Activated T-cell treated with anti-CD3 and anti-CD28 coated beads for 4 hours (primary cell): ENCODE results near the gene MAPK9.

Experiments used
- DNase-seq: peaks from one replicate; pipeline ENCODE4 v3.0.0-alpha.2; 2020

Gene MAPK9

DNA sequence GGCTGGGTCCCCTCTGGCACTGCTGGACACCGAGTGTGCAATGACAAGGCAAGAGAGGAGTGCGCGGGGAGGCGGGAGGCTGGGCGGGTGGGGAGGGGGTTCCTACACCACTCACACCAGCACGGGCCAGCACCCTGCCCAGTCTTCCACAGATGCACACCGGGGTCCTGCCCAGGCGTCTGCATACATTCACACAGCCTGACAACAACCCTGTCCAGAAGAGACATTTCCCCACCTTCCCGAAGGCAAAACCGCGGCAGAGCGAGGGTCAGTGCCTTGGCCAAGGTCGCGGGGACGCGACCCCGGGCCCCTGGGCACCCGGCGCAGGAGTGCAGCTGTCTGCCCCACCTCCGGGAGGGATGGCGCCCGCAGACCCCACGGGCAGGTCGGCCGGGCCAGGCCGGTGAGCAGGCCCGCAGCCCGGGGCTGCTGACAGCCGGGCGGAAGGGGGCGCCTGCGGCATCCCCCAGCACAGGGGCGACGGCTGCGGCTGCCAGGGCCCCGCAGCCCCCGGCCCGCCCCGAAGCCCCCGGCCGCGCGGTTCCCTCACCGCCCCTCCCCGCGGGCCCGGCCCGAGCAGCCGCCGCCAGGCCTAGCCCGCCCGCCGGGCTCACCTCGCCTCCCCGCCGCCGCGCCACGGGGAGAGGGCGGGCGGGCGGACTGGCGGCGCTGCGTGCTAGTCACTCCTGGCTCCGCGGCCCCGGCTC is 496 bp downstream of the MAPK9 start:
- no peak for DNase-seq

DNA sequence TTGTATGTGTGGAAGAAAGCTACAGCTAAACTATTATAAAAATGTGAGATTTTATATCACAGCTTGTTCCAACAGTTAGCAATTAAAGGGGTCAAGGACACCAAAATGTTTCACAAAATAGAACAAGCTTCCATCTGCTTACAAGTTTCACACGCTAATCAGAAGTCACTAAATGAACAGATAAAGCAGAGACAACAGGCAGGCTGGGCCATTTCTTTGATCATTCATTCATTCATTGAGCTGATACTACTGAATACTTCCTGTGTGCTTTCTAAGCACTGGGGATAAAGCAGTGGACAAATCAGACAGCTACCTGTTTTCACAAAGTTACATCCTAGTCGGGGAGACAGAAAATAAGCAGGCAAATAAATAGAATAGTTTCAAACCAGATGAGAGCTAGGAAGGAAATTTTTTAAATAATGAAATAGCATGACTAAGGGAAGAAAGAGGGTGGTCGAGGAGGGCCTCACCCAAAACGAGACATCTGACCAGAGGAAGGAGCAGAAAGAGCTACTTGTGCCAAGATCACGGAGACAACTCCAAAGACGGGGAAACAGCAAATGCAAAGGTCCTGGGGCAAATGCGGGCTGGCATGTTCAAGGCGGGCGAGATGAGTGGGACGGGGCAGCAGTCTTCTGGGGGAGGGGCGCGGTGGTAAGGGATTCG is 1.2 kb downstream of the MAPK9 start:
- DNase-seq, result no peak

DNA sequence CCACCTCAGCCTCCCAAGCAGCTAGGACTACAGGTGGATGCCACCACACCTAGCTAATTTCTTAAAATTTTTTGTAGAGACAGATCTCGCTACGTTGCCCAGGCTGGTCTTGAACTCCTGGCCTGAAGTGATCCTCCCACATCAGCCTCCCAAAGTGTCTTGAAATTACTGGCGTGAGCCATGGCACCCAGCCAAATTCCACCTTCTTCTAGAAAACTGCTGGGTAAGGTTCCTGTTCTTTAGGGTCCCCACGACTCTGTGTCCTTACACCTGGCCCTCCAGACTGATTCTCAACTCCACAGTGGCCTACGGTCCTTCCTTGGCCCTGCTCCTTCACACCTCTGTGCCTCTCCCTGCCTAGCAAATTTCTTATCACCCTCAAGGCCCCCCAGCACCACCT is 1.9 kb downstream of the MAPK9 start:
- no peak for DNase-seq

DNA sequence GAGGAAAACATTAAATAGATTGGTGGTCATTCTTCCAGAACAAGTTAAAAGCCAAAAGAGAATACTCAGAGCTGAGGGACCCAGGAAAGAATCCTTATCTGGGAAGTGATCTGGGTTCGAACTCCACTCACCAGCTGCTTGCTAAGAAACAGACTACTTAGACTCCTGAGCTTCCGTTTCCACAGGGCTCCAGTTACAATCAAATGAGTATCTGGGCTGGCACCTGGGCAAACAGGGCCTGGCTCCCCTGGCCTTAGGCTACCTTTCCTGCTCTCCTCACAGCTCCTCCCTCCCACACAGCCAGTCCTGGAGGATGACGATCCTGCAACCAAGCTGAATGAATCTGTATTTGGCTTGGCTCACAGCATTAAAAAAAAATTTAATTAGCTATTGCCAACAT is 2.5 kb downstream of the MAPK9 start:
- DNase-seq, result no peak

DNA sequence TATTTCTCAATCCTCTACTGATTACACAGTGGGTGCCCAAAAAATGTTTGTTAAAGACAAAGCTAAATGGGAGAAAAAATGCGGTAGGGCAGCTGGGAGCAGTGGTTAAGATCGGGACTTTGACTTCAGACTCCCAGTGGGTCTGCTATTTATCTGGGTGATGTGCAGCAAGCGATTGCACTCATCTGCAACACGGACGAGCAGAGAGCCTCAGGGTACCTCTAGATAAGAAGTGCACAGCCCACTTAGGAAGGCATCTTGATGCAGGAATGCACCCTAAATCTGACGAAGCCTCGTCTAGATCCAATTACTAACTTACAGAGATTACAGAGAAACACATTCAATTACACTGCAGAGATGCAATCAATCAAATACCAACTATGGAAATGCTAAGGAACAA is 4.0 kb downstream of the MAPK9 start:
- no peak for DNase-seq

DNA sequence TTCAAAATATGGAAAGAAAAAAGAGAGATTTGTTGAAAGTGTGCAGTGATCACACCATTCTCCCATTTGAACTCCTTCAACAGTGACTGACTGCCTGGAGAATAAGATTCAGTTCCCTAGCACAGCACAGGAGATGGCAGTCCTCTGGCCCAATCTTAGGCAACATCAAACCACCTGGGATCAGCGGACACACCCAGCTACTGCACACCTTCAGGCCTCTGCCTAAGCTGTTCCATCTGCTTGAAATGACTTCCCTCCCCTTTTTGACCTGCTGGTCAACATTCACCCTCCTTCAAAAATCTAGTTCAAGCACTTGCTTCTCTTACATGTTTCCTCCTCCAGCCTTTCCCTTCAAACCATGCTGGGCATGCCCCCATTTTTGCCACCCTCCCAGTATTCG is 4.5 kb downstream of the MAPK9 start:
- no peak for DNase-seq

DNA sequence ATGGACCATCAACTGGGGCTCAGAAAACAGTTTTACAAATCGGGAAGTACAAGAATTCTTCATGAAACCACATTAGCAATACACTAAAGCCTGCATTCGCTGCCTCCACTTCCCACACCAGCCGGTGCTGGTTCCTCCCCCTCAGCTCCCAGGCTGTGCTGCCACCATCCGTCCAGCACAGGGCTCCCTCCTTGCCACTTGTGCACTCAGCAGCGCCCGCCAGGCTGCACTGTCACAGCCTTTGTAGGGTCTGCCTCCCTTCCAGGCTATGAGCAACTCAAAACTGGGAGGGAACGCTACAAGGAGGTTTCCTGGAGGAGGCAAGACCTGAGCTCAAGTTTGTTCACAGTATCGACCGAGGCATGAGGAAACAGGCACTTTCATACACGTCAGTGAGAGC is 7.7 kb downstream of the MAPK9 start:
- no peak for DNase-seq

DNA sequence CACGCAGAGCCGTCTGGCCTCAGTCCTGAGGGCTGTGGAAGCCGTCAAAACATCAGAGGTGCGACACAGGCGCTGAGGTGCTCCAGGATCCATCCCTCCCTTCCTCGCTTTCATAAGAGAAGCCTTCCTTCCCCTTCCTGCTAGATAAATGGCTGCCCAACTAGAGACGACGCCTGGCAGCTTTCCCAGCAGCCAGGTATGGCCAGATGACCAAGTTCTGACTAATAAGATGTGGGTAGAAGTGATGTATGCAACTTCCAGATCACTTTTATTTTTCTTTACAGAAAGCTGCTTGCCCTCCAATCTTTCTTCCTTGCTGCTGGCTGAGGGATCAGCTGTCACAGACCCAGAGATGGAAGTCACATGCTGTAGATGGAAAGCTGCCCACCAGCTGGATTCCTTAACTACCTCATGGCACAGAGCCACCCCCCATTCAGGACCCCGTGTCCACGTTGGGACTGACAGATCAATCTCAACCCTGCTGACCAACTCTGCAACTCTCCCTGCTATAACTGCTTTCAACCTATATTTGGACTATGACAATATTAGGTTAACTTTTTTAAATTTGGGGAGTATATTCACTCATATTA is 8.8 kb downstream of the MAPK9 start:
- no peak for DNase-seq

DNA sequence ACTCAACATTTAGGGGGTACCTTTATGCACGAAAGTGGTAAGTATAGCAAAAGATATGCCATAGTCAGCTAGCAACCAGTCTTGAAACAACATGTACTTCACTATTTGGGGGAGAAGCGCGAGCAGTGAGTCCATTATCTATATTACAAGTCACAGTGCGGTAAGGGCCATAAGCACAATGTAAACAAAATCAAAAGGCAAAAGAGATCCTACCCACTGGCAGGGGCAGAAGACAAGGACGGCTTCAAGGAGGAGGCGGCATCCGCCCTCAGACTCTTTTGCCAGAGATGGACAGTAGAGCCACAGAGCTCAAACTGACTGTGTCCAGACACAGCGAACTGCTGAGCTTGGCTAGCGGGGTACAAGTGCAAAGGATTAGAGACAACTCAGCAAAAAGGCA is 9.6 kb downstream of the MAPK9 start:
- DNase-seq, result no peak

DNA sequence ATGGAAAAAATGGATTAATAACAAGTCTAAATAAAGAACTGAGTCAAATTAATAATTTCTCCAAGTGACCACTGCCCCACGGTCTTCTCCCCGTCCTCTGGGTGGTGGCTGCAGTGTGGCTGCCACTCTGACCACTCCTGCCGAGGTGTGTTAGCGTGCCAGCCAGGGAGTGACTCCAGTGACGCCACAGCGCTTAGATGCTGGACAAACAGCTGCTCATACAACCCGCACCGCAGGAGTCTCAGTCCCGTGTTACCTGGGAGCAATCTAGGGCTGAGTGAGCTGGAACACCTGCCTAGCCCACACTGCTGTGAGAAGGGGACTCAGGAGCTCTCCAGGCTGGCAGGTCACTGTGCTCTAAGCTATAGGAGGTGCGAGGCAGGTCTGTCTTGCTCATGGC is 10.2 kb downstream of the MAPK9 start:
- DNase-seq, result no peak

DNA sequence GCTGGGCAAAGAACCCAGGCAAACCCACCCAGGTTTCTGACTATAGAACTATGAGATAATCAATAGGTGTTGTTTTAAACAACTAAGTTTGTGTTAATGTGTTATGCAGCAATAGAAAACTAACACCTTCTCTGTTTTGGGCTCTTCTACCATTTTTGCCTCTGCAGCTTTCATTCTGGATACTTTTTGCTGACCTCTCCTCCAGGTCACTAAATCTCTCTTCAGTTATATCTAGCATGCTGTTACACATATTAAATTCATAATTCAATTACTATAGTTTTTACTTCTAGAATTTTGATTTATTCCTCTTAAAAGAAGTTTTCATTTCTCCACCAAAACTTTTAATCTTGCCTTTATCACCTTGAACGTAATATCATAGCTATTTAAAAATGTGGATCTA is 17.2 kb downstream of the MAPK9 start:
- no peak for DNase-seq

DNA sequence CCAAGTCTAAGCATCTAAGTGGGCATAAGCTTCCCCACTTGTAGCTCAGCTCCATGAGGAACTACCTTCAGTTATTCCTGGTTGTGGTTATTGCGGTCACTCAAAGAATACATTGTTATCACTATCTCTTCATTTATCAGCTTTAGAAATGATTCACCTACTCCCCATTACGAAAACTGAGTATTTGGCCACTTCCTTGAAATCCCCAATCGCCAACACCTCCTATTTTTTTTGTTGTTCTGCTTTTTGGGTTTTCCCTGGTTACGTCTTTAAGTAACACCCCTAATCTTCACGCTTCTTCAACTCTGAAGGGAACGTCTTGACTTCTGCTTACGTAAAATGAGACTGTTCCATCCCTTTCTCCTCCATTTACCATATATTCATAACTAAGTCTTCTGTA is 20.7 kb downstream of the MAPK9 start:
- no peak for DNase-seq

DNA sequence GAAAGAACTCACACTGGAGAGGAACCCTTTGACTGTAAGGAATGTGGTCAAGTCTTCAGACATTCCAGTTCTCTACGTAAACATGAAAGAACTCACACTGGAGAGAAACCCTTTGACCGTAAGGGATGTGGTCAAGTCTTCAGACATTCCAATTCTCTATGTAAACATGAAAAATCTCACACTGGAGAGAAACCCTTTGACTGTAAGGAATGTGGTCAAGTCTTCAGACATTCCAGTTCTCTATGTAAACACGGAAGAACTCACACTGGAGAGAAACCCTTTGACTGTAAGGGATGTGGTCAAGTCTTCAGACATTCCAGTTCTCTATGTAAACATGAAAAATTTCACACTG is 32.6 kb downstream of the MAPK9 start:
- DNase-seq, result no peak

DNA sequence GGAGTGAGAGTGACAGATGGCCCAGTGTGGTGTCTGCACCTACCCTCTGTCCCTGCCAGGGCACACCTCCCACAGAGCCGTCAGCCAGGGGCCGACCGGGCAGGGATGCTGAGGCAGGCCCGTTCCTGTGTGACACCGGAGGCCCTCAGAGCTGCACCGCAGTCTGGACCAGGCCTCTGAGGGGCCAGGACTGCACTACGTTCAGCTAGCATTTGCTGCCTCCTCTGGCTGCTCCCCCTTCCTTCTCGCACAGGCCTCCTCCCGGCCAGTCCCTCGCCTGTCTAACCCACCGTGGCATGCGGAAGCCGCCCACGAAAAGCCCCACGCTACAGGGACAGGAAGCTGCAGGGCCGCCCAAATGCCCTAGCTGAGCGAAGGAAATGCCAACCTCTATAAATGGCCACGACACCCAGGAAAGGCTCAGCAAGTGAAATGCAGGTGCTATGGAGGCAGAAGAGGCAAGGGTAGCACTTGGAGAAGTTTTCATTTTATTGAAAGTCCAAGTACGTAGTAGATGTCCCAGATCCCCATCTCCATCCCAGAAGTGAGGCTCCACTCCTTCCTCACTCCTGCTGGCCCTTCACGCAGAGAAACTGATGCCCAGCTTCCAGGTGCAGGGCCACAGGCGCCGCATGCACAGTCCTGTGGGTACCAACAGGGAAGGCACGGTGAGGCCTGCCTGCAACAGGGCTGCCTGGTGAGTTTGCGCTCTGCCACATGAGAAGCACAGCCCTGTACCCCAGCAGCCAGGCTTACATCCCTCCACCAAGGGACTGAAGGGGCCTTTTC is 38.7 kb downstream of the MAPK9 start:
- DNase-seq, result no peak

DNA sequence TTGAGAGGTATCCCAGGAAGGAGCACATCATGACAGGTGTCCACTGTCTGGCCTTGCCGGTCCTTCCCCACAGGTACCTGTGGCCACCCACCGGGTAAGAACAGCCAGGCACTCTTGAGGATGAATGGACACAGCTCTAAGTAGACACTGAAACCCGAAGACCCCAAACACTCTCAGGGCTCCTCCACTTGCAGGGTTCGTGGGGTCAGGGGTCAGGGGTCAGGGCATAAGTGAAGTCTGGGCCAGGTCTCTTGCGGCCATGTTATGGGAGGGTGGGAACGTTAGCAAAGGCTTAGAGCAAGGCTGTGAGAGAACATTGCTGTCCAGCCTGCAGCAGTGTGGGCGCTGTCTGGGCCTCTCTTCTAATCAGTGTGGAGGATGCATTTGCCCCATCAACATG is 40.0 kb downstream of the MAPK9 start:
- no peak for DNase-seq

DNA sequence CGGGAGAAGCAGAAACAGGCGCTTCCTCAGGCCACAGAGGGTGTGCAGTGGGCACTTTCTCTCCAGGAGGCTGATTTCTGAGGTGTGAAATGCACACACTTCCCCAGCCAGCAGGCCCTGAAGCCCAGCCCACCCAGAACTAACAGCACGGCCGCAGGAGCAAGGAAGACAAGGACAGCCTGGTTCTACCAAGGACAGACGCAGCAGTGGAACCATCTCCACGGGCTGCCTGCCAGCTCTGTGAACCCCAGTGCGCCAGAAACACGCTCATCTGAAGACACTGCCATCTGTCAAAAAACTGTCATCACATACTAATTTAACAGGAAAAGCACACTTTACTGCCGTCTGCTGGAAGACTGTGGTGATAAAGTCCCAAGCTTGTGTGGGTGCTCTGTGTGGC is 40.7 kb downstream of the MAPK9 start:
- no peak for DNase-seq

DNA sequence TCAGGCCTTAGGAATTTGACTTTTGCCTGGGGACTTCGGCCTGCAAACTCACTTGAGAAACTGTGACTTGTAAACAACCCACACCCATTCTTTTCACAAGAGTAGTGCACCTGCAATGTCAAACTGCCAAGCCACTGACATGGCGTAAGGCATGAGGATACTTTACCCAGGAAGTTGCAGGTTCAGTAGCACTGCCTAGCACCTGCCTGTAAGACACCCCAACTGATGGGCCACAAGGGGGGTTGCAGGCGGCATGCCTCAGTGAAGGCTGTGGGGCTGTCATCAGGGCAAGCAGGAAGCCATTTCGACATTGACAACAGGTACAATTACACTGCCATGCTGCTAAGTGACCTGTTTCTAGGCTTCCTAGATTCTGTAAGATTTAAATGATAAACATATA is 41.6 kb downstream of the MAPK9 start:
- DNase-seq, result no peak

DNA sequence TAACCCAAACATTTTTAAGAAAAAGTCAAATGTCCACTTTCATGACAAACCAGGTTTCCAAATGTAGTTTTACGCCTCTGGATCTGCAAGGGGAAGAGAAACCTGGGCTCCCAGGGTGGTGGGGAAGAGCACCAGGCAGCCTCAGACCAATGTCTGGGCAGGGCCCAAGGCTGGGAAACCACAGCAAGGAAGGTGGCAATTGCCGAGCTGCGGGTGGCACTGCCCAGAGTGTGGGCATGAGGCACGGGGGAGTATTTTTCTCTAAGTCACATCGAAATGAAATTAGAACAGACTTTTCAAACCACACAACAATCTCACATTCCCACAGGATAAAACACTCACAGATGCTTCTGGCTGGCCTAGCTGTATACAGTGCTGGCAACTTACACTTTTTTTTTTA is 50.3 kb downstream of the MAPK9 start:
- DNase-seq, result no peak

DNA sequence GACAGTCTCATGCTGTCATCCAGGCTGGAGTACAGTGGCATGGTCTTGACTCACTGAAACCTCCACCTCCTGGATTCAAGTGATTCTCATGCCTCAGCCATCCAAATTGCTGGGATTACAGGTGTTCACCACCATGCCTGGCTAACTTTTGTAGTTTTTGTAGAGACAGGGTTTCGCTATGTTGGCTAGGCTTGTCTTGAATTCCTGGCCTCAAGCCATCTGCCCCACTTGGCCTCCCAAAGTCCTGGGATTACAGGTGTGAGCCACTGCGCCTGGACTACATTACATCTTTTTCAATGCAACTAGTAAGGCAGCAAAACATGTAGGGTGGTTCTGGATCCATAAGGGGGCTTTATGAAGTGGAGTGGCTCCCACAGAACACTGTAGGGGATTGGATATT is 53.3 kb downstream of the MAPK9 start:
- DNase-seq, result no peak

DNA sequence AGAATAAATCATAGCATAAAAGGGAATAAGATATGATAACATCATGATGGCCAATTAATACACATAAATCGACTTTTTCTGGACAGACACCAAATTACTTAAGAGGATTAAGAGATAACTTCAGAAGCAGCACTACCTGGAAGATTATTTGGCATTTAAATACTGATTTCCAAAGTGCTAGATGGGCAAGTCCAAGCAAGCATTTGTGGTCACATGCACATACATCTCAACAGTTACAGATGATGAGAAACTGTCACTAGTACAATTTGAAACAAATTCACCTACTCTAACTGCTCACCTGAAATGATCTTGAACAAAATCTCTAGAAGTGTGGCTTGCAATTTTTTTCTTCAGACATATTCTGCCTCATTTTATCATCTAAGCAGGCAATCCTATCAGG is 56.0 kb downstream of the MAPK9 start:
- DNase-seq, result no peak

DNA sequence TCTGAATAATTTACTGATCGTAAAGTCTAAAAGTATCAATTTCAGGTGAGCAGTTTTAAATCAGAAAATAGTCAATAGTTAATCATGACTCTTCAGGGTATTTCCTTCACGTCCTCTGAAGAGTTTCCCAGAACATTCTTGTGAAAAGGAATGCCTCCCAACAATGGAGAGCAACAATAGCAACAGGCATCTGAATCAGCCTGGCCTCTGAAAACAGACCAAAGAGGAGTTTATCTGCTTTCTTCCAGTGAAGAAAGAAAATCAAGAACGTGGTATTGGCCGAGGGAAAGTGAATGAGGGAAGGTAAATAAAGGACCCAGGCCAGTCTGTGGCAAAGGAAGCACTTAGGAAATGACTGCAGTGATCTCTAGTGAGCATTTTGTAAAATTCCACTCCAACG is 56.8 kb downstream of the MAPK9 start:
- no peak for DNase-seq

DNA sequence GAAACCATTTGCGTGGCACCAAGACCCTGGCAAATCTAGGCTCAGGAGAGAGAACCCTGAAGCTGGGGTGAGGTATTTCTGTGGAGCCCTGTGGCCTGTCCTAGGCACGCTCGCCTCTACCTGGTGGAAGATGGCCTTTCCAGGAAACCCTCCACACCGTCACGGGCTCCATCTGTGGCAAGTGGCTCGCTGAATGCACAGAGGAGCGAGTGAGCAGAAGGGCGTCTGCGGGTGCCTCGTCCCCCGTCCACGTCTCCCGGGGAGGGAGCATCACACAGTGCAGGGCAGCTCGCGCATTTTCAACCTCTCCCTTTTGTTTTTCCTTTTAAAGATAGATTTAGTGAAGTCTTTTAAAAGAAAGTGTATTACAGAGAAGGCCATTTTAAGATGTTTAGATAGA is 57.6 kb downstream of the MAPK9 start:
- no peak for DNase-seq

DNA sequence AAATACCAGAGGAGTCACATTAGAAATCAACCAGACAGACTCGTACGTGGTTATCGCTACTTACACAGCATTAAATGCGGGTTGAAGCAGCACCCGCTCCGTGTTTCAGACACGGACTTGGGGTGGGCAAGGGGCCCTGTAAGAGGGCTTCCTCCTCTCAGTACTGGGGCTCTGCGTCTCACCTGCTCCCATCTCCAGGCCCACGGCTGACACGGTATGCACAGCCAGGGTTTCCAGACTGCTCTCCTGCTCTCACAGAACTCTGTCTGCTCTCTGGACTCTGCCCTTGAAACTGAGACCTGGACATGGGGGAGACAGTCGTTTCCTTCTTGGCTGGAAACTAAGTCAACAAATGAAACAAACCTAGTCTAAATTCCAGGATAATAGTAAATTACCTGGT is 58.2 kb downstream of the MAPK9 start:
- DNase-seq, result no peak

DNA sequence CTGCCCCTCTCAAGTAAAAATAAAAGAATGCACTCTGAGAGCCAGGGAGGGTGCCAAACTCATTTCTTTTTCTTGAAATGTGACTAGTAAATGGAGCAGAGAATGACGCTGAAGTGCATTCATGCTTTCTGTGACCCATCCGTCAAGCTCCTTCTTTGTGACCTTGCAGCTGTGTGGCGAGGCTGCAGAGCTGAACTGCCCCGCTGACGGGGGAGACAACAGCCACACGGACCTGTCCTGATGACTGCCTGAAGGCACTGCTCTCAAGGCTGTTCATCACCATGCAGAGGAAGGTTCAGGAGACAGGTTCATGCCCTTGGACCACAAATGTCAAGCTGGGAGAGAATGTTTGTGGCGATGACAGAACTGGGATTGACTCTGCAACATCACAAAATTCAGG is 61.9 kb downstream of the MAPK9 start:
- DNase-seq, result no peak
